Muscle of leg (tissue), 11 donors: Measurements from ENCODE around the gene KRT6C. TPM values are rescaled to one million over a fixed set of nuclear protein-coding genes. Genes with fewer than 3 reads are reported as not detected.

Source experiments
- DNase-seq: peaks from one replicate; pipeline ENCODE4 v3.0.0; 2013
- H3K27ac ChIP-seq: one replicate; pipeline ENCODE4 v1.5.1; 2013; ENCODE audit warnings: mild to moderate bottlenecking, low read length, control low read depth
- H3K27me3 ChIP-seq: one replicate; pipeline ENCODE4 v1.6.1; 2013; ENCODE audit warnings: low read length; ENCODE audit not compliant: control insufficient read depth, insufficient read depth
- H3K36me3 ChIP-seq: one replicate; pipeline ENCODE4 v1.6.1; 2013; ENCODE audit warnings: low read length; ENCODE audit not compliant: control insufficient read depth, insufficient read depth
- H3K4me1 ChIP-seq: one replicate; pipeline ENCODE4 v1.6.1; 2013; ENCODE audit warnings: low read length; ENCODE audit not compliant: control insufficient read depth, insufficient read depth
- H3K4me3 ChIP-seq: one replicate; pipeline ENCODE4 v1.5.1; 2013; ENCODE audit warnings: low read length, control low read depth
- H3K9me3 ChIP-seq: replicated peaks from 2 replicates; pipeline ENCODE4 v1.6.1; 2013; ENCODE audit warnings: low read depth, low read length; ENCODE audit not compliant: control insufficient read depth
- WGBS: methylation state at CpG from one replicate; pipeline ENCODE4 v1.1.5; 2013; ENCODE audit warnings: missing lambda C conversion rate; ENCODE audit not compliant: insufficient coverage; 5-methylcytosine and 5-hydroxymethylcytosine counted together
- polyA plus RNA-seq, 8 donors: library from polyadenylated mRNA; unstranded; fragments of 120-200 nt; gene quantifications; one replicate each; pipeline versions ENCODE4 v1.2.1 to v1.2.3, GENCODE V29; 2013; ENCODE audit warnings: inconsistent platforms in 1 of 8, low replicate concordance in 1 of 8; ENCODE audit not compliant: insufficient read length in 8 of 8, insufficient read depth in 1 of 8
- total RNA-seq: library from RNA; stranded (reverse); fragments of 120-200 nt; gene quantifications from one replicate; pipeline ENCODE4 v1.2.4, GENCODE V29; 2013

KRT6C gene
- total and polyA plus RNA-seq, 9 donors, result 0.32 TPM; not detected in 8

DNA sequence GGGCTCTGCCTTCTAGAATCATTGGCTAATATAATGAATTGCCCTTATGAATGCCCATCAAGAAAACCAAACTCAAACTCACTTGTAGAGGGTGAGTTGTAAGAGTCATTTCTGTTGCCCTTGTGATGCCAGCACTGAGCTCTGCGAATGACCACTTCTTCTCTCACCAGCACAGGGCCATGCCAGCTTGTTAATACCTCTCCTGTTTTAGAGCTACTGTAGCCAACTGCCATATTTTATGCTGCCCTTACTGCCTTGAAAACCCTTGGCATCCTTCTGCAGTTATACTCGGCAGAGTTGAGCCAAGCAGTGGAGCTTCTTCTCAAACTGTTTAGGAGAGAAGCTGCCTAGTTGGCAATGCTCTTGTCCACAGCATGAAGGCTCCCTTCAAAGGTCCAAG, 47.6 kb downstream of the KRT6C start:
- Histone ChIP-seq H3K9me3 (no peaks in the 10 kb centered on the region), H3K36me3 (no peaks in the 10 kb centered on the region), H3K27me3 (peaks cover 15% of the 10 kb centered on the region), H3K4me3 (no peak overlapping the region), H3K27ac (no peak overlapping the region), H3K4me1 (peaks cover 11% of the 10 kb centered on the region)
- WGBS, result 89% methylated on average over 2 of the region's 2 CpGs
- DNase-seq, result no peak

DNA sequence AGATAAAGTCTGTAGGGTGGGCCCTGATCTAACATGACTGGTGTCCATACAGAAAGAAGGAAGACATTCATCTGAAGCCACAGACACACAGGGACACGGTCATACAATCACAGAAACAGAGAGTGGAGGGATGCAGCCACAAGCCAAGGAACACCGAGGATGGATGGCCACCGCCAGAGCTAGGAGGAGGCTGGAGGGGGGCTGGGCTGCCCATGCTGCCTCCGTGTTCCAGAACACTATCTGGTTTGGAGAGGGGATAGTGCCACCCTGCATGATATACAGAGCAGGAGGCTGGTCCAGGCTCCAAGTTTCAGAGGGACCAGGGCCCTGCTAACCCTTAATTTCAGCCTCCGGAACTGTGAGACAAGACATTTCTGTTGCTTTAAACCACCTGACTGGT, 48.1 kb downstream of the KRT6C start:
- DNase-seq, result no peak
- Histone ChIP-seq H3K36me3 (no peaks in the 10 kb centered on the region), H3K27me3 (peaks cover 12% of the 10 kb centered on the region), H3K9me3 (no peaks in the 10 kb centered on the region), H3K4me1 (peaks cover 11% of the 10 kb centered on the region), H3K27ac (no peak overlapping the region), H3K4me3 (no peak overlapping the region)
- 83% methylated on average over 5 of the region's 5 CpGs for WGBS

DNA sequence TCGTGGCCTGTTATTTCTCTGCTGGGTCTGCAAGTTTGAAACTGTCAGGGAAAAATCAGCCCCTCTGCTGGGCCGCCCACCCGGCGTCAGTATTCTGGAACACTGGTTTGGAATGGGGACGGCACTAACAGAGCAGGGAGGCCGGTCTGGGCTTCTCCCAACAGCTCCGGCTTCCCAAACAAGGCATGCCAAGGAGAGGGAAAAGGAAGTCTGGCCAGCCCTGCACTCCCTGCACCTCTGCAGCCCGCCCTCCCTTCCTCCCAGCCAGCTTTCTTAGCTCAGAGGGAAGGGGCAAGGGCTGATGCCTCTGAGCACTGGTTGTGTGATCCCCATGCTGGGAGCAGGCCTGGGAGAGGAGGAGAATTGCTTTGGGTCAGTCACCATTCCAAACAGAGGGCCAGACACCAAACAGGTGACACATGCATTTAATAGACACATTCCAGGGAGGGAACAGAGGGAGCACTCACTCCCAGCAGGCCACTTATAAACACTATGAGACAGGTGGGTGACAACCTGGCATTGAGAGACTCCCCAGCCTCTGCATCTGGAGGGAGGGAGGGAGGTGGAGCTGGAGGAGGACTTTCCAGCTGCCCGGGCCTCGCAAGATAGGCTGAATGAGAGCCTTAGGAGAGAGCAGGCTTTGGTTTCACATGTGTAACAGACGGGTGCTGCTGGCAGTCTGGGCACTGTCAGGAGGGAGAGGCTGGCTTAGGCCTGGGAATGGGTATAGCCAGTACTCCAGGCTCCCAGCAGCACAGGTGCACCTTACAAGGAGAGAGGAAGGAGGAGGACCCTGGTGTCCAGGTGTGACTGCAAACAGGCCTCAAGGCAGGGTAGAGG, 49.7 kb downstream of the KRT6C start:
- H3K27me3 ChIP-seq, result peaks cover 6% of the 10 kb centered on the region
- no peaks in the 10 kb centered on the region for H3K9me3 ChIP-seq
- no peaks in the 10 kb centered on the region for H3K36me3 ChIP-seq
- peak; percentile 39 for DNase-seq
- no peak overlapping the region for H3K27ac ChIP-seq
- no peak overlapping the region for H3K4me3 ChIP-seq
- WGBS, result 38% methylated on average over 10 of the region's 11 CpGs
- peaks cover 11% of the 10 kb centered on the region for H3K4me1 ChIP-seq

DNA sequence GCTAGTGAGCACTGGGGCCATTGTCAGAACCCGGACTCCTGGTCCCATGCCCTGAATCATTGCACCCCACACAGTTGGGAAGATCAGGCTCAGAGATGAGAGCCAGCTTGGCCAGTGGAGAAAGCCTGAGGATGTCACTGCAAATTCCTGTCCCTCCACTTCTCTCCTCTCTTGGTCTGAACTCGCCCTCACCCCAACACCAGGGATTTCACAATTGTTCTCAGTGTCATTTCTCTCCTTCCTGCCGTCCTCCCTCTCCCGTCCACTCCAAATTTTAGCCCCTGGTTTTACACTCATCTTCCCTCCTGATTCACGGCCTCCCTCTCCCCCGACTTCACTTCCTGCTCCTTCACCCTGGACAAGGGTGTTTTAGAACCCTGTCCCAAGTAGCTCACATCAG, 50.6 kb downstream of the KRT6C start:
- 40% methylated on average over 5 of the region's 6 CpGs for WGBS
- Histone ChIP-seq H3K36me3 (no peaks in the 10 kb centered on the region), H3K27ac (no peak overlapping the region), H3K27me3 (peaks cover 6% of the 10 kb centered on the region), H3K4me3 (no peak overlapping the region), H3K9me3 (no peaks in the 10 kb centered on the region), H3K4me1 (peaks cover 11% of the 10 kb centered on the region)
- DNase-seq, result no peak

DNA sequence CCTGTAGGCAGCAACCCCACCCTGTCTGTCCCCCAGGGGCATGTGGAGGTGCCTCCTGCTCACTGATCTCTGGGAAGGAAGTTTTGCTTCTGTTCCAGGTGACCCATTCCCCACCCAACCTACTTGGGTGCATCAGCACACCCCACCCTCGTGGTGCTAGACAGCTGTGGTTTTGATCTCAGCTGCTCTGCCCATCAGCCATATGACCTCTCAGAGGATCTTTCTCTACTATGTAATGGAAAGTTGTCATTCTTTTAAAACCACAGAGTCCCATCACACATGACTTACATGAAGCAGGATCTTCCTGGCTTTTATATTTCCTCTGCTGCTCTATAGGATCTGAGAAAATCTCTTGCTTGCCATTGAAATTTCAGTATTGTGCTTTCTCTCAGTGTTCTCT, 53.9 kb downstream of the KRT6C start:
- no peaks in the 10 kb centered on the region for H3K36me3 ChIP-seq
- peaks cover 2% of the 10 kb centered on the region for H3K27me3 ChIP-seq
- H3K4me3 ChIP-seq, result no peak overlapping the region
- no peak overlapping the region for H3K27ac ChIP-seq
- WGBS, result no CpG with 5 or more reads among the region's 1 CpG
- no peaks in the 10 kb centered on the region for H3K9me3 ChIP-seq
- DNase-seq, result peak; percentile 38
- peaks cover 16% of the 10 kb centered on the region for H3K4me1 ChIP-seq

DNA sequence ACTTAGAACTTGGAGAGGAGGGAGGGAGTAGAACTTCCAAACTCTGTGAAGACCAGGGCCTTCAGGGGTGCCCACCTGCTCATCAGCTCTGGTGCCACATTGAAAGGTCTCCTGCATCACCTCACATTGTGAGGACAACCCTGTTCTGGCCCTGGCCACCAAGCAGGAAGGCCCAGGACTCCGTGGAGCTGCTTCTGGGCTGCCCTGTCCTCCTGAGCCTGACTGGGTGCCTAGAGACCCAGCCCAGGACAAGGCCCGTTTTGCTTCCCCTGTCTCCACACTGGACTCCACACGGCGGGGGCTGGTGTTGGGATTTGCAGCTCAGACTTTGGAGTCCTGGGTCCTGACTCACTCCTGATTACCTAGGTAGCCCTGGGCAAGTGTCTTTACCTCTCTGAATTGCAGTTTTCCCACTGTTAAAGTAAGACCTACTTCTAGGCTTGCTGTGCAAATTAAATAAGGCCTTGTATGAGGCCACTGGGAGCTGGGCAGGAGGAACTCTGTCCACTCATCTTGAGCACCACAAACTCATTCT, 55.0 kb downstream of the KRT6C start:
- no peak overlapping the region for H3K4me3 ChIP-seq
- peaks cover 2% of the 10 kb centered on the region for H3K27me3 ChIP-seq
- H3K9me3 ChIP-seq, result no peaks in the 10 kb centered on the region
- WGBS, result 83% methylated on average over 2 of the region's 4 CpGs
- H3K4me1 ChIP-seq, result peaks cover 13% of the 10 kb centered on the region
- no peak for DNase-seq
- H3K27ac ChIP-seq, result no peak overlapping the region
- H3K36me3 ChIP-seq, result no peaks in the 10 kb centered on the region

Other genes starting within 250 kb of the KRT6C start
- gene KRT7, start 240.6 kb downstream of the KRT6C start, total RNA-seq, result 0.31 TPM
- gene KRT7, start 240.6 kb downstream of the KRT6C start, polyA plus RNA-seq, result 1 to 10 TPM in 6 of 8 donors, under 1 TPM in 2; 0.70 to 7.1 (median 2.5) TPM
- 0.04 TPM for gene KRT86, start 199.2 kb downstream of the KRT6C start, total RNA-seq
- under 1 TPM in 7 of 8 donors, not detected in 1; 0.07 to 0.34 (median 0.25) TPM for gene KRT86, start 199.2 kb downstream of the KRT6C start, polyA plus RNA-seq
- gene KRT81, start 182.3 kb downstream of the KRT6C start, total RNA-seq, result 0.04 TPM
- under 1 TPM in 6 of 8 donors, not detected in 2; 0.06 to 0.22 (median 0.17) TPM for gene KRT81, start 182.3 kb downstream of the KRT6C start, polyA plus RNA-seq
- not detected for gene KRT83, start 152.4 kb downstream of the KRT6C start, total RNA-seq
- gene KRT83, start 152.4 kb downstream of the KRT6C start, polyA plus RNA-seq, result not detected
- gene KRT85, start 106.3 kb downstream of the KRT6C start, total RNA-seq, result not detected
- gene KRT85, start 106.3 kb downstream of the KRT6C start, polyA plus RNA-seq, result not detected
- not detected for gene KRT84, start 88.2 kb downstream of the KRT6C start, total RNA-seq
- not detected for gene KRT84, start 88.2 kb downstream of the KRT6C start, polyA plus RNA-seq
- gene KRT82, start 67.5 kb downstream of the KRT6C start, total RNA-seq, result not detected
- gene KRT82, start 67.5 kb downstream of the KRT6C start, polyA plus RNA-seq, result not detected
- gene KRT75, start 39.4 kb downstream of the KRT6C start, total RNA-seq, result not detected
- gene KRT75, start 39.4 kb downstream of the KRT6C start, polyA plus RNA-seq, result not detected
- not detected for gene KRT6B, start 21.7 kb downstream of the KRT6C start, total RNA-seq
- gene KRT6B, start 21.7 kb downstream of the KRT6C start, polyA plus RNA-seq, result under 1 TPM in 1 of 8 donors, not detected in 7; 0.44 TPM
- gene KRT6A, start 19.5 kb upstream of the KRT6C start, total RNA-seq, result not detected
- gene KRT6A, start 19.5 kb upstream of the KRT6C start, polyA plus RNA-seq, result 10 to 100 TPM in 1 of 8 donors, under 1 TPM in 3, not detected in 4; 0.05 to 26.4 (median 0.63) TPM
- gene KRT5, start 46.6 kb upstream of the KRT6C start, total RNA-seq, result 0.66 TPM
- gene KRT5, start 46.6 kb upstream of the KRT6C start, polyA plus RNA-seq, result 100 to 1,000 TPM in 1 of 8 donors, 10 to 100 TPM in 1, 1 to 10 TPM in 1, under 1 TPM in 5; 0.21 to 383 (median 0.62) TPM
- not detected for gene KRT71, start 79.3 kb upstream of the KRT6C start, total RNA-seq
- not detected for gene KRT71, start 79.3 kb upstream of the KRT6C start, polyA plus RNA-seq
- not detected for gene KRT74, start 100.0 kb upstream of the KRT6C start, total RNA-seq
- under 1 TPM in 1 of 8 donors, not detected in 7; 0.09 TPM for gene KRT74, start 100.0 kb upstream of the KRT6C start, polyA plus RNA-seq
- not detected for gene KRT72, start 127.7 kb upstream of the KRT6C start, total RNA-seq
- not detected for gene KRT72, start 127.7 kb upstream of the KRT6C start, polyA plus RNA-seq
- gene KRT73, start 144.8 kb upstream of the KRT6C start, total RNA-seq, result 0.09 TPM
- under 1 TPM in 1 of 8 donors, not detected in 7; 0.12 TPM for gene KRT73, start 144.8 kb upstream of the KRT6C start, polyA plus RNA-seq
- gene KRT2, start 178.4 kb upstream of the KRT6C start, total RNA-seq, result not detected
- under 1 TPM in 2 of 8 donors, not detected in 6; 0.11 to 0.18 TPM for gene KRT2, start 178.4 kb upstream of the KRT6C start, polyA plus RNA-seq
- 0.35 TPM for gene KRT1, start 206.6 kb upstream of the KRT6C start, total RNA-seq
- 100 to 1,000 TPM in 1 of 8 donors, 10 to 100 TPM in 1, 1 to 10 TPM in 4, under 1 TPM in 2; 0.47 to 193 (median 1.9) TPM for gene KRT1, start 206.6 kb upstream of the KRT6C start, polyA plus RNA-seq
- not detected for gene KRT77, start 229.7 kb upstream of the KRT6C start, total RNA-seq
- gene KRT77, start 229.7 kb upstream of the KRT6C start, polyA plus RNA-seq, result under 1 TPM in 2 of 8 donors, not detected in 6; 0.08 to 0.61 TPM